ENCODE measurements around the gene SLC25A48. TPM values are rescaled to one million over a fixed set of nuclear protein-coding genes. Genes with fewer than 3 reads are reported as not detected.
"Not testable (repeated sequence)": the region's sequence is repeated elsewhere in the genome, so short reads cannot be mapped to it uniquely, and the experiment has no call there.

The SLC25A48 gene
- total RNA-seq, 1 donor from 2014 or later: 2.4 TPM

DNA sequence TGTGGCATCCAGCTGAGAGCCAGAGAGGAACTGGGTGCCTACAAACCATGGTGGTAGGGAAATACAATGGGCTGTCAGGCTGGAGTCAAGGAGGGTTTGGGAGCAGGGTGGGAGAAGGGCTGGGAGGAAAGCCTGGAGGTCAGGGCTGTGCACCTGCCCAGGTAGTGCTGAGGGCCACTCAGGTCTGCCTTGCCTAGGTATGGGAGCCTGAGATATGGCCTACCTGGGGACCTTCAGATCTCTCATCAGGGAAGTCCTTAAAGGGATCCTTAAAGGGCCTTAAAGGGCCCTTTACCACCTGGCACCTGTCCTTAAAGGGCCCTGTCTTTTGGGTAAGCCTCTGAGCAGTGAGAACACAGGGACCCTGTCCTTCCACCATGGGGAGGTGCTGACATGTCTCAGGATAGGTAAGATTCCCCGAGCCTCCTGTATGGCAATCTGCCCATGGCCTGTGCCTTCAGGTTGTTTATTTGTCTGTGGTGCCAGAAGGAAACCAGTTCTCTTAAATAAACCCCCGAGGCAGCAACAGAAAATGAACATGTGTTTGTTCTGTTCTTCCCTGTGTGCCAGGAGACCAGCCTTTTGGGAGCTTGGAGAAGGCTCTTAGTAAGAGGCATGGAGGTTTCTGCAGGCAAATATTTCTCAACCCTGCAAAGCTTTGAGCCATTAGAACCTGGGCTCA is 23.3 kb downstream of the SLC25A48 start:
- no peak for DNase-seq

- DNase-seq: not testable (repeated sequence)
Observed at GRCh38 chr5:135859186-135859585, 24.7 kb downstream of the SLC25A48 start.

- DNase-seq: no peak
Observed at GRCh38 chr5:135859641-135860040, 25.2 kb downstream of the SLC25A48 start.

- no peak for DNase-seq
Observed at GRCh38 chr5:135861641-135862040, 27.2 kb downstream of the SLC25A48 start.

DNA sequence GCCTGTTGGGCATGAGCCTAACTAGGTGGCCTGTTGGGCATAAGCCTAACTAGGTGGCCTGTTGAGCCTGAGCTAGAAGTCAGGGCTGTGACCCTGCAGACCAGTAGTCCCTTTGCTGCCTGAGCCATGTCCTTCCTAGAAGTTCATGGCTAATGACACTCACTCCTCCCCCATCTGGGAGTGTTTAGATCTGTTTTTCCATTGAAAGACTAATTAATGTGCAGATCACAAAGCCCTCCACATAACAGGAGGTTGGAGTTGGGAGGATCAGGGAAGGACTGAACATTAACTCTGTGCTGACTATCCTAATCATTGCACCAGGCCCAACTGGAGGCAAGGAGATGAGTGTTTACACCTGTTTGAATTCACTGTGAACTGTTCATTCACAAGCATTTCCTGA is 27.6 kb downstream of the SLC25A48 start:
- no peak for DNase-seq

DNA sequence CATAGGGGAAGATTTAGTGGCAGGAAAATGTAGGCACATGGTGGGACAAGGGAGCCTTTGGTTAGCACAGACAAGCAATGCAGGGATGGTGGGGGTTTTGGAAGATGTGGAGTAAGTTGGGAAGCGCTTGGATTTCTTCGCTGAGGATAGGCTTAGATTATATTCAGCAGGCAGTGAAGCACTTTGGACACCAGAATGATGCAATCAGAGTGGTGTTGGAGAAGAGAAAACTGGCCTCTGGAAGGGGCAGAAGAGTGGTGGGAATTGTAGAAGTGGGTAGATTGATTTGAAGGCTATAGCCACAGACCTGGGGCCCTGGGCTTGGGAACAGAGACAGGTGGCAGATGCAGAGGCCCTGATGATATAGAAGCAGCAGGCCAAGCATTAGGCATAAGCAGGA is 28.3 kb downstream of the SLC25A48 start:
- DNase-seq: no peak

- no peak for DNase-seq
Observed at GRCh38 chr5:135864503-135865435, 30.3 kb downstream of the SLC25A48 start.

GRCh38 chr5:135866016-135866415 is 31.6 kb downstream of the SLC25A48 start:
- no peak for DNase-seq

- DNase-seq: no peak
Observed at GRCh38 chr5:135867599-135867998, 33.1 kb downstream of the SLC25A48 start.

DNA sequence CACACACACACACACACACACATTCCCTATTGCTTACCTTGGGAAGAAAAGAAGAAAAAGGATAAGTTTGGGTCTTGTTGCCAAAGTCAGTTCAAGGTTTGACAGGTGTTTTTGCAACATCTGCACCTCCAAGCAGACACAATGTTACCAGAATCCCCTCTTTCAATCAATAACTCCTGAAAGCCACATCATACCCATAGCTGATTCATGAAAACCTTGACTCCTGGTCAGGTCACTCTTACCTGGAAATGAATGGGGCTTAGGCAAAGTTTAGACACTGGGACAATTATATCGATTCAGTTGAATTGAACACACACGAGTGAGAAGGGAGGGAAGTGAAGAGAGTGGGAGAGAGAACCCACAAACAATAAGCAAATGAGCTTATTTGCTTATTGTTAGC is 34.2 kb downstream of the SLC25A48 start:
- DNase-seq: no peak

- no peak for DNase-seq
Observed at GRCh38 chr5:135869276-135869675, 34.8 kb downstream of the SLC25A48 start.

DNA sequence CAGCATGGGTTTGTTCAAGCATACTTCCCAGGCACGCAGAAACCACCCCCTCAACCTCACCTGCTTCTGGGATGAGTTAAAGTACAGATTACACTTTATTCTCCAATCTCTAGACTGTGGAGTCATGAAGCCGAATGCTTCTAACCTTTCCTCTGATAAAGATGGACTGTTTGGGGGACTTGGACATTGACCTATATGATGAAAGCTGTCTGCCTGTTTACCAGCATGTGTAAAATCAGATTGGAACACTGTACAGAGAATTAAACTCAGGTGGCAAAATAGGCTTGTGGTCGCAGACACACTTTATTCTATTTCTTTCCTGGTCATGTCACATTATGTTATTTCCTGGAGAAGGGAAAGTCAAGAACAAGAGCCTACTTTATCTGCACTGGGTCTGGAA is 35.5 kb downstream of the SLC25A48 start:
- no peak for DNase-seq

DNA sequence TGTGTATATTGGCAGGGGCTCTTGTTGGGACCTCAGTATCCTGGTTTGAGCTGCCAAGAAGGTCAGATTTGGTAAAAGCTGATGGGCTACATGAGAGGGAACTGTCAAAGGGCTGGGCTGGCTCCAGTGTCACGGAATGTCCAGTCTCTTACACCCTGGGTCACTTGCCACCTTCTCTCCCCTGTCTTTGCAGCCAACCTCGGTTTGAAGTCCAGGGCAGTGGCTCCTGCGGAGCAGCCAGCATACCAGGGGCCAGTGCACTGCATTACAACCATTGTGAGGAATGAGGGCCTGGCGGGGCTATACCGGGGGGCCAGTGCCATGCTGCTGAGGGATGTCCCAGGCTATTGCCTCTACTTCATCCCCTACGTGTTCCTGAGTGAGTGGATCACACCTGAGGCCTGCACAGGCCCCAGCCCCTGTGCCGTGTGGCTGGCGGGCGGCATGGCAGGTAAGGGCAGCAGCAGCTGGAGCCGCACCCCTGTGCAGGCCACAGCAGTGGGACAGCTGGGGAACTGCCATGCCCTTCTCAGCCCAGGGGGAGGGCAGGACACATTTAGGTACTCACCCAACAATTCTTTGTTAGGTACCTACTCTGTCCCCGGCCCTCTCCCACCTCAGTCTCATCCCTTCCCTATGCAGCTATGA is 36.9 kb downstream of the SLC25A48 start:
- DNase-seq: no peak

- no peak for DNase-seq
Observed at GRCh38 chr5:135873831-135874230, 39.4 kb downstream of the SLC25A48 start.

DNA sequence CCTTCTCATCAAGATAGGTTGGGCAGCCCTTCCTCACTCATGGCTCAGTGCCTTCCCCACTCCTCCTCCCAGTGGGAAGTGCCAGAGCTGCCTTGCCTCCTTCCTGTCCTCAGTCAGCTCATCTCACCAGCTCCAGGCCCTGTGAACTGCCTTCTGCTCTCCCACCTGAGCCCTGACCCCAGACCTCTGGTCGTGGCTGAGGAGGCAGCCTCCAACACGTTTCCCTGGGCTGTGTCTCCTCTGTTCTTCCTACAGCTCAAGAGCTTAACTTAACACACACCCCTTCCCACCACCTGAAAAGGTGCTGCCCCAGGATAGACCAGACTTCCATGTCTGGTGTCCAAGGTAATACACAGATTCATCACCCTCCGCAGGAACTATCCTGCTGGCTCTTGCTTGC is 40.0 kb downstream of the SLC25A48 start:
- DNase-seq: no peak

GRCh38 chr5:135875567-135875966 is 41.1 kb downstream of the SLC25A48 start:
- no peak for DNase-seq

GRCh38 chr5:135876146-135876545 is 41.7 kb downstream of the SLC25A48 start:
- no peak for DNase-seq

- DNase-seq: no peak
Observed at GRCh38 chr5:135877570-135878155, 43.2 kb downstream of the SLC25A48 start.

- DNase-seq: no peak
Observed at GRCh38 chr5:135878156-135878620, 43.7 kb downstream of the SLC25A48 start.

GRCh38 chr5:135879591-135879990 is 45.1 kb downstream of the SLC25A48 start:
- no peak for DNase-seq

- no peak for DNase-seq
Observed at GRCh38 chr5:135880278-135880677, 45.8 kb downstream of the SLC25A48 start.

GRCh38 chr5:135880801-135881200 is 46.3 kb downstream of the SLC25A48 start:
- no peak for DNase-seq

DNA sequence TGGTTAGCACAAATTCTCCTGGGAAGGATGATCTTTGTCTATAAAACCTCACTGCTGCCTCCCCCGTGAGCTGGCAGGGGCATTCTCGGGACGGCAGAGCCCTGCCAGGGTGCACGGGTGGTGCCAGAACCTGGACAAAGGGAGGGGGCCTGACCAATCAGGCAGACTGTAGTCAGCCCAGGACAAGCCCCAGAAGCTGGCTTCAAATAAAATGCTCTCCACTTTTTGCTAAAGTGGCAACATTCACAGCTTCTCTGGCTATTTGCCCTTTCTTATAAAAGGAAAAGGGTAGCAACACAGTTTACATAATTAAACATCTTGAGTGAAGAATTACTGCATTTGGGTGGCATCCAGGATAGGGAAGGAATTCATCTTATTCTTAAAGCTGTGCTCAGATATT is 46.8 kb downstream of the SLC25A48 start:
- no peak for DNase-seq

All from skin of body (tissue), 2 donors.